GM12874 (cell line): ENCODE results near the gene SPOPL.

Experiments used
- CTCF ChIP-seq: IDR thresholded peaks from 2 replicates; pipeline ENCODE4 v1.5.1; 2011; ENCODE audit warnings: low read depth, mild to moderate bottlenecking, control low read depth, low read length, moderate library complexity; ENCODE audit not compliant: insufficient read depth

The SPOPL gene

GRCh38 chr2:138564586-138565229 lies 63.1 kb downstream of the SPOPL start:
- no peak for TF ChIP-seq CTCF

- no peak for TF ChIP-seq CTCF
Measured at GRCh38 chr2:138565230-138565598, 63.6 kb downstream of the SPOPL start.

- TF ChIP-seq CTCF, result no peak
Measured at GRCh38 chr2:138572318-138572717, 70.7 kb downstream of the SPOPL start.

GRCh38 chr2:138577066-138577465 lies 75.5 kb downstream of the SPOPL start:
- TF ChIP-seq CTCF, result no peak

- no peak for TF ChIP-seq CTCF
Measured at GRCh38 chr2:138579556-138579955, 78.0 kb downstream of the SPOPL start.

- no peak for TF ChIP-seq CTCF
Measured at GRCh38 chr2:138581909-138582308, 80.3 kb downstream of the SPOPL start.

GRCh38 chr2:138589663-138590062 lies 88.1 kb downstream of the SPOPL start:
- no peak for TF ChIP-seq CTCF
